Choroid plexus epithelial cell (primary cell): ENCODE data around the gene GNG2.

Experiments
- DNase-seq: peaks from one replicate; pipeline ENCODE4 v3.0.0-alpha.2; 2010; ENCODE audit warnings: low read depth
- H3K4me3 ChIP-seq: 2 replicates; pipeline ENCODE4 v1.5.1; 2011; ENCODE audit warnings: low read depth, mild to moderate bottlenecking, control low read depth, low read length, moderate library complexity
- CTCF ChIP-seq: conservative IDR thresholded peaks from 2 replicates; pipeline ENCODE4 v1.5.1; 2011; ENCODE audit warnings: low read depth, mild to moderate bottlenecking, control low read depth, inconsistent platforms, low read length, moderate library complexity

Gene GNG2

GRCh38 chr14:52005625-52006024, 145.2 kb downstream of the GNG2 start:
- TF ChIP-seq CTCF = no peak
- H3K4me3 ChIP-seq = no peak overlapping the region
- DNase-seq = no peak

GRCh38 chr14:52006361-52006760, 145.9 kb downstream of the GNG2 start:
- TF ChIP-seq CTCF = no peak
- H3K4me3 ChIP-seq = no peak overlapping the region
- no peak for DNase-seq

GRCh38 chr14:52007211-52007610, 146.8 kb downstream of the GNG2 start:
- no peak overlapping the region for H3K4me3 ChIP-seq
- TF ChIP-seq CTCF = no peak
- DNase-seq = no peak

GRCh38 chr14:52007637-52008036, 147.2 kb downstream of the GNG2 start:
- no peak for DNase-seq
- no peak for TF ChIP-seq CTCF

GRCh38 chr14:52008136-52008535, 147.7 kb downstream of the GNG2 start:
- no peak overlapping the region for H3K4me3 ChIP-seq
- no peak for DNase-seq
- TF ChIP-seq CTCF = no peak

More at GRCh38 chr14:52007637-52008036, 147.2 kb downstream of the GNG2 start:
- no peak overlapping the region for H3K4me3 ChIP-seq

- TF ChIP-seq CTCF = no peak
Observed at GRCh38 chr14:52010173-52010693, 149.8 kb downstream of the GNG2 start.

GRCh38 chr14:52011523-52011922, 151.1 kb downstream of the GNG2 start:
- DNase-seq = no peak
- no peak for TF ChIP-seq CTCF
- no peak overlapping the region for H3K4me3 ChIP-seq

More at GRCh38 chr14:52010173-52010693, 149.8 kb downstream of the GNG2 start:
- H3K4me3 ChIP-seq = no peak overlapping the region
- no peak for DNase-seq
